Endothelial cell of umbilical vein (primary cell): ENCODE measurements around the gene ALDH4A1.

Experiments used
- CTCF ChIP-seq, 2 donors: IDR thresholded peaks; 1 replicate in 1 of 2; 2 replicates in 1 of 2; pipeline ENCODE4 v1.5.1; 2011; ENCODE audit warnings: low read length in 2 of 2, mild to moderate bottlenecking in 2 of 2, moderate library complexity in 2 of 2, control low read depth in 1 of 2, inconsistent platforms in 1 of 2, low read depth in 1 of 2; ENCODE audit not compliant: insufficient read depth in 1 of 2; ENCODE audit errors: extremely low read depth in 1 of 2
- EZH2 ChIP-seq: IDR thresholded peaks from 2 replicates; pipeline ENCODE4 v1.6.1; 2012; ENCODE audit warnings: borderline replicate concordance, low read depth, mild to moderate bottlenecking, moderate library complexity, low read length, inconsistent platforms; ENCODE audit not compliant: severe bottlenecking
- MAX ChIP-seq: IDR thresholded peaks from 2 replicates; pipeline ENCODE4 v1.6.1; 2011; ENCODE audit not compliant: insufficient read depth, insufficient read length
- MYC ChIP-seq: IDR thresholded peaks from one replicate; pipeline ENCODE4 v1.6.1; 2011; ENCODE audit warnings: mild to moderate bottlenecking, low read depth, low read length
- POLR2A ChIP-seq: IDR thresholded peaks from 2 replicates; pipeline ENCODE4 v1.6.1; 2012; ENCODE audit warnings: low read depth, mild to moderate bottlenecking, control low read depth, low read length
- POLR2AphosphoS5 ChIP-seq: IDR thresholded peaks from 2 replicates; pipeline ENCODE4 v1.6.1; 2012; ENCODE audit warnings: low read depth, mild to moderate bottlenecking, control low read depth, low read length, moderate library complexity; ENCODE audit not compliant: insufficient read depth

DNA sequence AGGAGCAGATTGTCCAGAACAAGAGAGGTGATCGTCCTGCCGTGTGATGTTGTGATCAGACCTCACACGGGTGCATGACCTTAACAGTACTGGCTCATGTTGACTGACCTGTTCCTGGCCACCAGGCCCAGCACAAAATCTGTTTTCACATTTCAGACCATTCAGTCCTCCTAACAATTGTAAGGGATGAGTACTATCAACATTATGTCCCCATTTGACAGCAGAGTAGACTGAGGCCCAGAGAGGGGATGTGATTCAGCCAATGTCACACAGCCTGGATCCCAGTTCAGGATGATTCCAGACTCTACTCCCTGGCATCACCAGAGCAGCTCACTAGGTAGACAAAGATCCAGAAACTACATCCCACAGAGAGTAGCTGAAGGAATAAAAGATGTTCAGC, 35.5 kb downstream of the ALDH4A1 start:
- no peak for TF ChIP-seq CTCF (IDR thresholded peaks at IDR 0.05; ENCODE audit: extremely low read depth in 1 of 2, insufficient read depth in 1 of 2, low read depth in 1 of 2, low read length in 2 of 2)
- TF ChIP-seq EZH2, result no peak
- TF ChIP-seq MAX, result no peak
- TF ChIP-seq POLR2A, result no peak
- TF ChIP-seq POLR2AphosphoS5, result no peak
- TF ChIP-seq MYC, result no peak
